Vagina (tissue), 2 donors: ENCODE measurements around the gene CELF5.

Experiments used
- CTCF ChIP-seq, 3 experiments: fragments of 450-650 bp in 2 of 3; fragments of 200-600 bp in 1 of 3; sonication (generic) in 1 of 3; IDR thresholded peaks; one replicate each; pipeline ENCODE4 v1.5.1; 2017 to 2019; ENCODE audit warnings: antibody characterized with exemption in 3 of 3, mild to moderate bottlenecking in 2 of 3, moderate library complexity in 2 of 3
- POLR2A ChIP-seq, 2 donors: fragments of 450-650 bp; IDR thresholded peaks; one replicate each; pipeline ENCODE4 v1.6.1; 2017; ENCODE audit warnings: antibody characterized with exemption in 2 of 2, mild to moderate bottlenecking in 2 of 2, moderate library complexity in 2 of 2

GRCh38 chr19:3278294-3278693, 53.8 kb downstream of the CELF5 start:
- TF ChIP-seq CTCF (IDR thresholded peaks at IDR 0.05), result no peak
- no peak for TF ChIP-seq POLR2A (IDR thresholded peaks at IDR 0.05)
